CD4-positive, alpha-beta T cell treated with Interleukin-2 at 100 ng/mL for 4 hours (primary cell): ENCODE measurements around the gene MOGAT2.
"Not testable (repeated sequence)": the region's sequence is repeated elsewhere in the genome, so short reads cannot be mapped to it uniquely, and the experiment has no call there.

Experiments used
- DNase-seq: peaks from one replicate; pipeline ENCODE4 v3.0.0-alpha.2; 2020; ENCODE audit warnings: low spot score

The MOGAT2 gene

DNA sequence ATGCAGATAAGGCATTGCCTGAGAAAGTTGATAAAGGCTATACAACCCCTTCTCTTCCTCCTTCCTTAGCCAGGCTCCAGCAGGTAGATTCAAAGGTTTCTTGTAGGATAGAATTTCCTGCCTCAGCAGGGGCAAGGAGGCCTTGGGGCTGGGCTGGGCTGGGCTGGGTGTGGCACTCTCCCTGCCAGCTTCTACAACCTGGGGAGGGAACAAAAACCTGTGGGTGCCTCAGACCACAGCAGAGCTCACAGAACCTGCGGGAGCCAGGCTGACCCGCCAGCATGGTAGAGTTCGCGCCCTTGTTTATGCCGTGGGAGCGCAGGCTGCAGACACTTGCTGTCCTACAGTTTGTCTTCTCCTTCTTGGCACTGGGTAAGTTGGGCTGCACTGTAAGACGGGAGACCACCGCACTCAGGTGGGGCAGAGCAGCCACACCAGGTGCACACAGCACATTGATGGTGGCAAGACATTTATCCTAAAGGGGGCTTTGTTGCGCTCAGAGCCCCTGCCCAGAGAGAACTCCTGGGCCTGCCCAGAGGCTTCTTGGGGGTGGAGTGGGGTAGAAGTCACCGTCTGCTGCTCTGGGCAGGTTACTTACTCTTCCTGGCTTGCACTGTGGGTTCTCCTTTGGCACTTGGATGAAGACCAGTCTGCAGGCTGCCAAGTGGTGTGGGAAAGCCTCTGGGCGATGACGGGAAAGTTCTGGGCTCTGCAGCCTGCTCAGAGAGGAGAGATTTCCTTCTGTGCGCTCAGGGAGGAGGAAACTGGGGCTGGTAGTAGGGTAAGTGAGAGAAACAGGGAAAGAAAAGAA lies at the start of gene MOGAT2:
Gene MOGAT2, plus strand, starts transcription at position 231 of the 811 bp plus-strand sequence. Its CDS starts 51 bp downstream, at position 282.
- DNase-seq: no peak

DNA sequence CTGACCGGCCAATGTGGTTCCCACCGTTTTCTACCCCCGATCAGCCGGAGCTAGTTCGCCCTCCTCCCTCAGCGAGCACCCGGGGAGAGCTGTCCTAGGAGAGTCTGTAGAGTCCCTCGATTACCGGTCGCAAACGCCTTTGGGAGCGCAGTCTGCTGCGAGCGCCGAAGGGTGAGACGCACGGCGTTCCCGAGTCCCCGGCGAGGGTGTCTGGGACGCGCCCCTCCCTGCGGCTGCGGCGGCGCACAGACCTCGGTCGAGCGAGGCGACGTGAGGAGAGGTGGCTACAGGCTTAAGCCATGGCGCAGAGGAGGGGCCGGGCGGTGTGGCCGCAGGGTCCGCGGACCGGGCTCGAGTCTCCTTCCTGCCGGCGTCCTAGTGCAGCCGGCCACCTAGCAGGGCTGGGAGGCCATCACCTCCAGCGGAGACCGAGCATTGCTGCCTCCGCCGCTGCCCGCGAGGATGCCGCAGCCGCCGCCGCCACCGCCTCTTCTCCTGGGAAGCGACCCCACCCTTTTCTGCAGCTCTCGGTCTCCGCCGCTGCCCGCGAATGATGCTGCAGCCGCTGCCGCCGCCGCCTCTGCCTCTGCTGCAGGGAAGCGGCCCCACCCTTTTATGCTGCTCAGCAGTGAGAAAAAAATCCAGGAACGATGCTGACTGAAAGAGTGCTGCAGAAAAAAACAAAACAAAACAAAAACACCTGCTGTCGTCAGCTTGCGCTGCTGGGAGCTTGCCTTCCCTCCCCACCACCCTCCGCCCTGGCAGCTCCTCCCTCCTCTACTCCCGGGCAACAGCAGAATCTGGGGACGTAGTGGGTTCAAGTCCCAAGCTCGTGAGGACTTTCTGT lies 49.0 kb upstream of the MOGAT2 start, which contains the start of gene MAP6:
Gene MAP6, minus strand, starts transcription at position 588 of the 847 bp plus-strand sequence. CDS start 669 bp downstream, outside the sequence.
- DNase-seq: no peak

DNA sequence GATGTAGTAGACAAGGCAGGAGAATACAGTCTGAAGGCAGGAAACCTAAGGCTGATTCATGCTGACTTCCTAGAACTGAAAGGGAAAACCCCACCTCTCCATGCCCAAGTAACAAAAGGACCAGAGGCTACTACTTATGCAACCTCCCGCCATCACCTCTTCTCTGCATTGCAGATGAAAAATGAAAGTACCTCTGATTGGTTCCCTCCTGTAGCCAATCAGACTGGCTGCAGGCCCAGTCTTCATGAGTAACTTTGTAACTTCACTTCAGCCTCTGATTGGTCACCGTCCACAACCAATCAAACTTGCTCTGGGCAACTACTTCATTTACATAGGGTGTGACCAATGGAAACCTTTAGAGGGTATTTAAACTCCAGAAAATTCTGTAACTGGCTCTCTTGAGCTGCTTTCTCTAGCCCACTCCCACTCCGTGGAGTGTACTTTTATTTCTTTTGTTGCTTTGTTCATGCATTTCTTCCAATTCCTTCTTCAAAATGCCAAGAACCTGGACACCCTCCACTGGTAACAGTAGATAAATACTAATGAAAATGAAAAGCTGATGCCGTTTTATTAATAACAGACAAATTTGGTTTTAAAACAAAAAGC lies 43.6 kb upstream of the MOGAT2 start:
- no peak for DNase-seq

DNA sequence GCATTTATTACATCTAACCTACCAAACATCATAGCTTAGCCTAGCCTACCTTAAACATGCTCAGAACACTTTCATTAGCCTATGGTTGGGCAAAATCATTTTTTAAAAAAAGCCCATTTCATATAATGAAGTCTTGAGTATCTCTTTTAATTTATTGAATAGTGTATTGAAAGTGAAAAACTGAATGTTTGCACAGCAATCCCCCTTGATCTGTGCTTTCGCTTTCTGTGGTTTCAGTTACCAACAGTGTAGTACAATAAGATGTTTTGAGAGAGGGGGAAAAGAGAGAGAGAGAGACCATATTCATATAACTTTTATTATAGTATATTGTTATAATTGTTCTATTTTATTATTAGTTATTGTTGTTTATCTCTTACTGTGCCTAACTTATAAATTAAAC lies 40.4 kb upstream of the MOGAT2 start:
- no peak for DNase-seq

DNA sequence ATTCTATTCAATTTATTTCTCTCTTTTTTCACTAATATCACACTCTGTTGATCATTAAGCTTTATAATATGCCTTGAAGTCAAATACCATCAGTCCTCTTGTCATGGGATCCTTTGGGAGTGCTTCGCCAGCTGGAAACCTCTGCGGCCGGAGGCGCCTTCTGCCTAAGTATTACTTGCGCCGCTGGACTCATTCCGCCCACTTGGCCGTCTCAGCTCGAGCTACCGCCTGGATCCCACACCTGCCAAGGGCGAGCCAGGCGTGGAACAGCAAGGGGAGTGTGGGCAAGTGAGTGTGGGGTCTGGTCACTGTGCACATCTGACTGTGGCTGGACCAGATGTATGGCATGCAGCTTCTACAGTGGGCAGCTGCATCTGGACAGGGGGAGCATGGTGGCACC lies 39.7 kb upstream of the MOGAT2 start:
- DNase-seq: no peak

DNA sequence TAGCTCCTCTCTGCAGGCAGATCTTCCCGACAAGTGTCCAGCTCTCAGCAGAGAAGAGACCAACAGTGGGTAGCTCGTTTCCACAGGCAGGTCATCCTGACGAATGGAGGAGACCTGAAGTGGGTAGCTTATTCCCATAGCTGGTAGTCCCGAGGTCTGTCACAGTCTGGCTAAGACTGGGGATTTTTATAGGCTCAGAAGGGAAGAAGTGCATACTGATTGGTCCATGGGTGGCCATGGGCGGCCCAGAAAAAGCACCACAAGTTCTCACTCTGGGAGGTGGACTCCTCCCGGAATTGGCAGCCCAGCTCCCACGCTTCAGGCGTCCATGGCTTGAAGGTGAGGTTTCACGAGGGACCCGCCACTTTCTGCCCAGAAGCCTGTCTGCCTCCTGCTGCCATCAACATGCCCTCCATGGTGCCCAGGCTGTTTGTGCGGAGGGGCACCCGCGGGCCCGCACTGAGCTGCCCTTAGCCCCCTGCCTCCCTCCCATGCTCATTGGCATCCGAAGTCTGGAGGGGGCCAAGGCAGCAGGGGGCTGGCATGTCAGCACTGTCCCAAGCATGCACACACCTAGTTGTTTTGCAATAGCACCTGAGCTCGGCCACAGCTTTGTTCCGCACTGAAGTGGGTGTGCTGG lies 38.9 kb upstream of the MOGAT2 start:
- DNase-seq: no peak

DNA sequence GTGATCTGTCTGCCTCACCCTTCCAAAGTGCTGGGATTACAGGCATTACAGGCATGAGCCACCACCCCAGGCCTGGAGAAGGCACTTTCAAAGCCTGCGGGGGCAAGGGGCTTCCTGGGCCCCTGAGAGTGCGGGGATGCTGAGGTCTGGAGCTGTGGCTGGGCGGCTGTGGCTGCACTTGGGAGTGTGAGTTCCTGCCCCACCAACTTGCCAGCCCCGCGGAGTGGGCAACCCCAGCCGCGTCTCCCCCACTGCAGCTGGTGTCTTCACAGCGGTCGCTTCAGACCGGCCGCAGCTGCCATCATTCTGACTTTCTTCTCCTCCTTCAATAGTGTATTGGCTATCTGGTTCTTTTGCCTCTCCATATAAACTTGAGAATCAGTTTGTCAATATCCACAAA lies 38.1 kb upstream of the MOGAT2 start:
- no peak for DNase-seq

DNA sequence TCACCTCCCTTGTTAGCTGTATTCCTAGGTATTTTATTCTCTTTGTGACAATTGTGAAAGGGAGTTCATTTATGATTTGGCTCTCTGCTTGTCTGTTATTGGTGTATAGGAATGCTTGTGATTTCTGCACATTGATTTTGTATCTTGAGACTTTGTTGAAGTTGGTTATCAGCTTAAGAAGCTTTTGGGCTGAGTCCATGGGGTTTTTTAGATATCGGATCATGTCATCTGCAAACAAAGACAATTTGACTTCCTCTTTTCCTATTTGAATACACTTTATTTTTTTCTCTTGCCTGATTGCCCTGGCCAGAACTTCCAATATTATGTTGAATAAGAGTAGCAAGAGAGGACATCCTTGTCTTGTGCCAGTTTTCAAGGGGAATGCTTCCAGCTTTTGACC lies 33.8 kb upstream of the MOGAT2 start:
- DNase-seq: not testable (repeated sequence)

DNA sequence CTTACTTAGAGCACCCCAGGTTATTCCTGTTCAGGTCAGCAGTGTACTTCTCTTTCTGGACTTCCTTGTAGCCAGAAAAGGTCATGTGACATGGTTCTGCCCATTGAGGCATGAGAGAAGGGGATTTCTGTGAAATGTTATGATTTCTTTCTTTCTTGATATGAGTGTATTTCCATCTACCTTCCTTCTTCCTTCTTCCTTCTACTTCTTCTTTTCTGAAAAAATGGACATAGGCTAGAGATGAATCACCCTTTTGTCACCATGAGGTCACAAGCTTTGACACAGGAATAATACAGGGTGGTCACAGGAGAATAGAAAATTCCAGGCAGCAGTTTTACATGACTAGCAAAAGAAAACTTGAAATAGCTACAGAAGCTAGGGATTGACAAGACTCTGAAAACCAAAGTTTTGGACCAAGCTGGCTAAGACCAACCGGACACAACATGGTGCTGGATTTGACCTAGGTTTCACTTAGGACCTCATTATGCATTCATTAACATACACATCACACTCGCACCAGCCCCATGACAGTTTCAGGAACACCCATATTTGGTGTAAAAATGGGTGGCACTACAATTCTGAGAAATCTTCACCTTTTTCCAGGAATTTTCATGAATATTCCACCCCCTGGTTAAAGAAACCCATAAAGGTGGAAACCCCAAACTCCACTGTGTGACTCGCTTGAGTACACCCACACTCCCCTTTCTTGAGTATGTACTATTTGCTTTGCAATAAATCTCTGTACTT lies 27.6 kb upstream of the MOGAT2 start:
- no peak for DNase-seq

DNA sequence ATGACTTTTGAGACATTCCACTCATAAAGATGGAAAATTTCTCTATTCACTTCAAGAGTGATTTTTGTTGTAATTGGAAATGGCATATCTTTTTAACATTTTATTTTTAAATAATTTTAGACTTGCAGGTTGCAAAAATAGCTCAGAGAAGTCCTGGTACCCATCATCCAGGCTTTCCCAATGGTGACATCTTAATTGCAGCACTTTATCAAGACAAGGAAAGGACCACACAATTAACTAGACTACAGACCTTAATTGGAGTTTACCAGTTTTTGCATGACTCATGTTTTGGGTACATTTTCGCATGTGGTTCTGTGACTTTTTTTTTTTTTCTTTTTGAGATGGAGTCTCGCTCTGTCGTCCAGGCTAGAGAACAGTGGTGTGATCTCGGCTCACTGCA lies 25.8 kb upstream of the MOGAT2 start:
- DNase-seq: no peak

DNA sequence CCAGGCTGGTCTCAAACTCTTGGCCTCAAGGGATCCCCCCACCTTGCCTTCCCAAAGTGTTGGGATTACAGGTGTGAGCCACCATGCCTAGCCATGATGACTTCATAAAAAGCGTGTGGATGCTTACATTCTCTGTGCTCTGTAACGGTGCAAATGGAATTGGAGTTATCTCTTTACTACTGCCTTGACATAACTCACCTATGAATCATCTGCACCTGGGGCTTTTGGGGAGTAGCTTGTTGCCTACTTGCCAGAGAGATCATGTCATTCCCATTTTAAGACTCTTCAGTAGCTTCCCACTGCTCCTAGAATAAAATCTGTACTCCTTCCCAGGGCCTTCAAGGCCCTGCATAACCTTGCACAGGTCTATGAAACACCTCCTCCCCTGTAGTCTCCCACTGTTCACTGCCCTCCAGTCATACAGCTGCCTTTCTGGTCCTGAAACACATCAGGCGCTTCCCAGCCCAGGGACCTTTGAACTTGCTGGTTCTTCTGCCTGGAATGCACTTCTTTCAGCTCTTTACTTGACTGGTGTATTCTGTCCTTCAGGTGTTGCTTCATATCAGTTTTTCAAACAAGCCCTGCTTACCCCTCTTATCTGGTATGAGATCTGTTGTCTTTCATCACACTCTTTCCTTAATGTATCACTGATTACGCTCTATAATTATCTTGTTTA lies 19.6 kb upstream of the MOGAT2 start:
- no peak for DNase-seq

DNA sequence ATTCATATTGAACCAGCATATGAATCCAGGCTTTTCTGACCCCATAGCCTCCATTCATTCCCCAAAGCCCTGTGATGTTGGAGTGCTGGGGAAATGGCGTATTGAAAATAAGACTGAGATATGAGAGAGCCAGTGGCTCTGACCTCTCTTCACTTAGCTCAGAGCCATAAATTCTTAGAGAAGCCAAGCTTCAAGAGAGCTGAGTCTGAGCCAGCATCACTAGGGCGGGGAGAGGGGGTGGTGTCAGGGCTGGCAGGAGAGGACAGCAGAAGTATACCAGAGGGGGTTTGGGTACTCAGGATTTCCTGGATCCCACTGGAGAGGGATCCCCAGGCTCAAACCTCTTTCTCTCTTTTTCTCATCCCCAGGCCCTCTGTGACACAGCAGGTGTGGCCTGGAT lies 16.7 kb upstream of the MOGAT2 start:
- DNase-seq: no peak

DNA sequence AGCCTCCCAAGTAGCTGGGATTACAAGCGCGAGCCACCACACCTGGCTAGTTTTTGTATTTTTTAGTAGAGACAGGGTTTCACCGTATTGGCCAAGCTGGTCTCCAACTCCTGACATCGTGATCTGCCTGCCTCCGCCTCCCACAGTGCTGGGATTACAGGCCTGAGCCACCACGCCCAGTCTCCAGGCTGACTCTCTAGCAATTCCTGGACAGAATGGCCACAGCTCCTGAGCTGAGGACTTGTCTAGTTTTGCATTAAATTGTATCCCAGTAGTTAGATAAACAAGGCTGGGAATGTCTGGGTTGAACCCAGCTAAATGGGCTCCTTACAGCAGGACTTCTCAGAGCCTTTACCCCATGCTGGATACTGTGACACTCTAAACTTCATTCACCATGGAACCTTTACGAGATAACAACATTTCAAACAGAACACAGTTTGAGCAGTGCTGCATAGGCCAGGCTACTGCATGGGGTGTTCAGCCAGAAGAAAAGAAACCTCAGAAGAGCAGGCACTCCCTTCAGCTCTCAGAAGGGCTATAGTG lies 13.9 kb upstream of the MOGAT2 start:
- DNase-seq: no peak

DNA sequence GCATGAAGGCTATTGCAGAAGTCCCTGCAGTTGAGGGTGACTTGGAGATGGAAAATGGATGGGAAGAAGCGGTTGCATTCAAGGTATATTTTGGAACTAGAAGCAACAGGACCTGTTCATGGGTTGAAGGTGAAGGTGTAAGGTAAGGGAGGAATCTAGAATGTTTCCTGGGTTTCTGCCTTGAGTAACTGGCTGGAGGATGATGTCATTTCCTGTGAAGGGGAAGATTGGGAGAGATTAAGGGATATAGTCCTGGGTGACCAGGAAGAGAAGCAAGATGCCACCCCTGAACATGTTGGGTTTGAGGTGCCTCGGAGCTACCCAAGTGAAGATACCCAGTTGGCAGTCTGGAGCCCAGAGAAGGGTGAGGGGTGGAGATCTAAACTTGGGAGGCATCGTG lies 12.1 kb upstream of the MOGAT2 start:
- no peak for DNase-seq

DNA sequence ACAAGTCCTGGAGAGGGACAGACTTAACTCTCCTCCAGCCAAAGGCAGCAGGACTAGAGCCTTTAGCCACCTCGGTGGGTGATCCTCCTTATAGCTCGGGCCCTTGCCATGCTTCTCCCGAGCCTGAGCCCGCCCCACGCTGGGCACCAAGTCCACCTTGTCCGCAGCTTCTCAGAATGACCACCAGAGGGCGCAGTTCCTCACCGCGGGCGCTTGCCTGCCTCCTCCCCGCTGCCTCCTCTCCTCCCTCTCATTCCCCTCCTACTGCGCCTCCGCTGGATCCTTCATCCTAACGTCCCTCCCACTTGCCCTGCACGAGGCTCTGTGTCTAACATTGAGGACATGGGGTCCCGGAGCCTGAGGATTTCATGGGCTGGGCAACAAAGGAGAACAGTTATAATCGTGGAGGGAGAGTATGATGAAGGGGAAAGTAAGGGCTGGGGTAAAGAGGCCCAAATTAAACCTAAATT lies 11.3 kb upstream of the MOGAT2 start:
- DNase-seq: peak; percentile 60

DNA sequence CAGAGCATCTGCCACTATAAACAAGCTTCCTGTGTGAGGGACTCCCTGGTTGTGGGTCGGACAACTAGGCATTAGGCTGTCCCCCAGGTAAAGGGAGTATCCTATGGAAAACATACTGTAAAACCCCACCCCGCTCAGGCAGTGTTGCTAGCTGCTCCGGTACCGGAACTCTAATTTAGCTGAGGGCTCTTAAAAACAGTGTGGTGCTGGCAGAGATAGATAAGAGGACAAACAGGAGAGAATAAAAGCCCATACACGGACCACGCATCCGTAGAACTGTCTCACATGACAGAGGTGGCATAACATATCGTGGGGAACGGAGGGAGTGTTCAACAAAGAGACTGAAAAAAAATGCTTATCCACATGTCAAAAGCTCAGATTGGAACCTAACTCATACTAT lies 3.4 kb upstream of the MOGAT2 start:
- no peak for DNase-seq

DNA sequence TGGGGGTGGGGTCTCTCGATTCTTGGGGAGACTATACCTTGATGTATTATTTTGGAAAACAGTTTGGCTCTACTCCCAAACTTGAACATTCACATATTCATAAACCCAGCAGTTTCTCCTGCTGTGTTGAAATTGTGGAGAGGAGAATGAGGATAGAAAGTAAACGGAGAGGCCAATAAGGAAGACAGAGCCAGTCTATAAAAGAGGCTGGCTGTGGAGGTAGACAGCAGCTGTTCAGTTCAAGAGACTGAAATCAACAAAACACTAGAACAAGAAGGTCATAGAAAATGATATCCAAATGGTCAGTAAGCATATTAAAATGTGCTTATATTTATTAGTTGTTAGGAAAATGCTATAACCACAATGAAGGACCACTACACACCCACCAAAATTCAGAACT lies 1.9 kb upstream of the MOGAT2 start:
- no peak for DNase-seq

DNA sequence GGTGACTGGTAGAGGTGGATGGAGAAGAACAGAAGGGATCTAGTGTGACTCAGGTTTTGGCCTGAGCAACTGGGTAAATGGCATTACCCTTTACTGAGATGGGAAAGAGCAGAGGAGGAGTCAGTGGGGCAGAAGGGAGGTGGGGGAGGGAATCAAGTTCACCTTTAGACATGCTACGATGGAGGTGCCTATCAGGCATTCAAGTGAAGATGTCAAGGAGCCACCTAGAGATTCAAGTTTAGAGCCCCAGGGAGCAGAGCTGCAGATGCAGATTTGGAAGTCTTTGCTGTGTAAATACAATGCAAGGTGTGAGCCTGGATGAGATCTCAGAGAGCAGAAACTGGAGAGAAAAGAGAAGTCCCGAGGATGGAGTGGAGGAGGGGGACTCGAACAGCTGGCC lies 979 bp upstream of the MOGAT2 start:
- no peak for DNase-seq

DNA sequence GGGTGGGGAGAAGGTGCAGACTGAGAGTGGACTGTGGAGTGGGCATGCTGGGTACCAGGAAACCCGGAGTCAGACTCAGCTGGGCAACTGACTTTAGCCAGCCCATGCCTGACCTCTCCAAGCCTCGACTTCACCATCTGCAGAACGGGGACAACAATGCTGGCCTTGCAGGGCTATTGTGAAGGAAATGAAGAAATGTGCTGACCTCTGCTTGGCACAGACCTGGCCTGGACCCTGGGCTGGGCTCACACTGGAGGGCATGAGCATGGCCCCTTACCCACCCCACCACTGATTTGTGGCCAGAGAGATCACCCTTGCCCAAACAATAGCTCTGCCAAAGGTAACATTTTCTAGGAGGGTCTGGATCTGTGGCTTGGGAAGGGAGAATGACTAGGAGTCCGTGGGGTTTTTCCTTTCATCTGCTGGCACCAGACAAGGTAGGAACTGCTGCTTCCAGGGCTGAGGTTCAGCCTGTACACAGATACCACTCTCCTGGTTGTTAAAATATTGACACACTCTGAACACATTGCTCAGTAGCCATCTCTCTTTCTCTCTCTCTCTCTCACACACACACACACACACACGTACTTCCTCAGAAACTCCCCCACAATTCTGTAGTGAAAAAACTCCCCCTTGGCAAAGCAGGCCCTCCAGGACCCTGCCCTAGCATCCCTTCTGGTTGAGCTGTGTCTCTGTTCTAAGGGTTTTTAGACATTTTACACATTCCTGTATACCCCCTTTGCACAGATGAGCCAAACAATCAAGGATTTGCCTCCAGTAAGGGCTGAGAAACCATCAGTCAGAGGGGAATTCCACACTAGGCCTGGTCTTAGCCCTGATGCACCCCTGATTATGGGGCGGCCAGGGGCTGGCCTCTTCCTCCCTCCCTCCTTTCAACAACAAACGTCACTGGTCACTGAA lies 1.0 kb downstream of the MOGAT2 start:
- DNase-seq: no peak
